WERI-Rb-1 (cell line): Measurements from ENCODE around the gene FLT4.

Experiments
- DNase-seq: peaks from one replicate; pipeline ENCODE4 v3.0.0-alpha.2; 2020
- H3K27ac ChIP-seq: fragments of 250-450 bp; sonication (Bioruptor Pico); 2 replicates; pipeline ENCODE4 v1.5.1; 2020; ENCODE audit warnings: mild to moderate bottlenecking, moderate library complexity
- H3K27me3 ChIP-seq: fragments of 250-450 bp; sonication (Bioruptor Pico); 2 replicates; pipeline ENCODE4 v1.5.1; 2021; ENCODE audit warnings: mild to moderate bottlenecking, low read depth, moderate library complexity; ENCODE audit not compliant: insufficient read depth, severe bottlenecking
- H3K36me3 ChIP-seq: fragments of 250-450 bp; sonication (Bioruptor Pico); 2 replicates; pipeline ENCODE4 v1.5.1; 2020; ENCODE audit warnings: mild to moderate bottlenecking, moderate library complexity
- H3K4me3 ChIP-seq: 2 replicates; pipeline ENCODE4 v1.5.1; 2011; ENCODE audit warnings: low read depth, mild to moderate bottlenecking, control low read depth, low read length
- H3K9me3 ChIP-seq: fragments of 250-450 bp; sonication (Bioruptor Pico); 2 replicates; pipeline ENCODE4 v1.5.1; 2021; ENCODE audit warnings: mild to moderate bottlenecking, moderate library complexity; ENCODE audit not compliant: severe bottlenecking
- TF ChIP-seq, protein P1 (sequence below): IDR thresholded peaks from 2 replicates; pipeline ENCODE4 v1.5.1; 2011; ENCODE audit warnings: low read depth, mild to moderate bottlenecking, control low read depth, inconsistent platforms, low read length

FLT4 gene

DNA sequence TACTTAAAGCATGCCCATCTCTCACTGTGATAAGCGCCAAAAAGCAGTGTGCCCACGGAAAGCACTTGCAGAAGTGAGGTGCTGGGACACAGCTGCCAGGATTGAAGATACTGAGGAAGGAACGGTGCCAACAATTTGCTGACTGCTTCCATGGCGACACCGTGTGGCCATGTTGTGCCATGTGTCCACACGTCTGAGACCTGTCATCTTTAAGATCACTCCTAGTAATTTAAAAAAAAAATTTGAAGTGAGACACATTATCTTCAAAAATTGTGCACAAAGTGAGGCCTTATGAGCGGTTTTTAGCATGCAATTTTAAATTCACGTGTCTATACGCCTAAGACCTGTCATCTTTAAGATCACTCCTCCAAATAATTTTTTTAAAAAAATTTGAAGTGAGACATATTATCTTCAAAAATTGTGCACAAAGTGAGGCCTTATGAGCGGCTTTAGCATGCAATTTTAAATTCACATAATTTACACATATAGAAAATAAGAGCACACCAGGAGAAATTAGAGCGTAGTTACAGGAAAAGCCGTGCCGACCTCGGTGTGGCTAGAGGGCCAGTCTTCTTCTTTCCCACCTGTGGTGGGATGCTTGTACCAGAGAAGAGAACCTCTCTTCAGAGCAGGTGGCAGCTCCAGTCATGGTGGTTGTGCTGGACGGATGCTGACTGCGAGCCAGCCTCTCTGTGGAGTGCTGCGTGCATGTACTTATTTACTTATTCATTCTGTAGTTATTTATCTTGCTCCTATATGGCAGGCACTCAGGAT lies 21.4 kb upstream of the FLT4 start:
- Histone ChIP-seq H3K36me3 (no peaks in the 10 kb centered on the region), H3K9me3 (no peaks in the 10 kb centered on the region), H3K27ac (no peak overlapping the region), H3K27me3 (no peaks in the 10 kb centered on the region), H3K4me3 (no peak overlapping the region)
- peak; percentile 40 for DNase-seq
- TF ChIP-seq, protein P1, sequence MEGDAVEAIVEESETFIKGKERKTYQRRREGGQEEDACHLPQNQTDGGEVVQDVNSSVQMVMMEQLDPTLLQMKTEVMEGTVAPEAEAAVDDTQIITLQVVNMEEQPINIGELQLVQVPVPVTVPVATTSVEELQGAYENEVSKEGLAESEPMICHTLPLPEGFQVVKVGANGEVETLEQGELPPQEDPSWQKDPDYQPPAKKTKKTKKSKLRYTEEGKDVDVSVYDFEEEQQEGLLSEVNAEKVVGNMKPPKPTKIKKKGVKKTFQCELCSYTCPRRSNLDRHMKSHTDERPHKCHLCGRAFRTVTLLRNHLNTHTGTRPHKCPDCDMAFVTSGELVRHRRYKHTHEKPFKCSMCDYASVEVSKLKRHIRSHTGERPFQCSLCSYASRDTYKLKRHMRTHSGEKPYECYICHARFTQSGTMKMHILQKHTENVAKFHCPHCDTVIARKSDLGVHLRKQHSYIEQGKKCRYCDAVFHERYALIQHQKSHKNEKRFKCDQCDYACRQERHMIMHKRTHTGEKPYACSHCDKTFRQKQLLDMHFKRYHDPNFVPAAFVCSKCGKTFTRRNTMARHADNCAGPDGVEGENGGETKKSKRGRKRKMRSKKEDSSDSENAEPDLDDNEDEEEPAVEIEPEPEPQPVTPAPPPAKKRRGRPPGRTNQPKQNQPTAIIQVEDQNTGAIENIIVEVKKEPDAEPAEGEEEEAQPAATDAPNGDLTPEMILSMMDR: peak; percentile 74

DNA sequence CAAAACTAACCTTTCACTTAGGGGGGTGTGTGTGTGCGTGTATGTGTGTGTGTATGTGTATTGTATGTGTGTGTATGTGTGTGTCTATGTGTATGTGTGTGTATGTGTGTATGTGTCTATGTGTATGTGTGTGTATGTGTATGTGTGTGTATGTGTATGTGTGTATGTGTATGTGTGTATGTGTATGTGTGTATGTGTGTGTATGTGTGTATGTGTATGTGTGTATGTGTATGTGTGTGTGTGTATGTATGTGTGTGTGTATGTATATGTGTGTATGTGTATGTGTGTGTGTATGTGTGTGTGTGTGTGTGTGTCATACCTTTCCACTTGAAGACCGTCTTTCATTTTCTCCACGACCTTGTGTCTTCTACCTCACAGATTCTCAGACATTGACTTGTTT lies 20.8 kb upstream of the FLT4 start:
- no peak for DNase-seq
- TF ChIP-seq, protein P1: no peak
- no peaks in the 10 kb centered on the region for H3K27me3 ChIP-seq
- H3K27ac ChIP-seq: no peak overlapping the region
- H3K9me3 ChIP-seq: no peaks in the 10 kb centered on the region
- H3K36me3 ChIP-seq: no peaks in the 10 kb centered on the region
- no peak overlapping the region for H3K4me3 ChIP-seq

DNA sequence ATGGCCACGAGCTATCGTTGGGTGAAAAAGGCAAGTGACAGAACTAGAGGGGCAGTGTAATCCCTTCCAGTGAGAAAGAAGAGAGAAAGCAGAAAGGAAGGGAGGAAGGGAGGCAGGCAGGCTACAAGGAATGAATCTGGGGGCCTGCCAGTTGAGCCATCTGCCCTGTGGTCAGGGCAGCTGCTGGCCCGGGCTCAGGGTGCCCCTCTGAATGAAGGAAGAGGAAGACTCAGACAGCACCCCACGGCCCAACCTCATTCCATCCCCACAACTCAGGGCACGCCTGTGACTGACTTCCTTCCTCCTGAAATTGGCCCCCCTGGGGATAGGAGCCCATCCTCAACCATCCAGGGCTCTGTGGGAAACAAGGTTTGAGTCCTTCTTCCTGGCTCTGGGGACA lies 20.3 kb upstream of the FLT4 start:
- no peak for DNase-seq
- TF ChIP-seq, protein P1: no peak

DNA sequence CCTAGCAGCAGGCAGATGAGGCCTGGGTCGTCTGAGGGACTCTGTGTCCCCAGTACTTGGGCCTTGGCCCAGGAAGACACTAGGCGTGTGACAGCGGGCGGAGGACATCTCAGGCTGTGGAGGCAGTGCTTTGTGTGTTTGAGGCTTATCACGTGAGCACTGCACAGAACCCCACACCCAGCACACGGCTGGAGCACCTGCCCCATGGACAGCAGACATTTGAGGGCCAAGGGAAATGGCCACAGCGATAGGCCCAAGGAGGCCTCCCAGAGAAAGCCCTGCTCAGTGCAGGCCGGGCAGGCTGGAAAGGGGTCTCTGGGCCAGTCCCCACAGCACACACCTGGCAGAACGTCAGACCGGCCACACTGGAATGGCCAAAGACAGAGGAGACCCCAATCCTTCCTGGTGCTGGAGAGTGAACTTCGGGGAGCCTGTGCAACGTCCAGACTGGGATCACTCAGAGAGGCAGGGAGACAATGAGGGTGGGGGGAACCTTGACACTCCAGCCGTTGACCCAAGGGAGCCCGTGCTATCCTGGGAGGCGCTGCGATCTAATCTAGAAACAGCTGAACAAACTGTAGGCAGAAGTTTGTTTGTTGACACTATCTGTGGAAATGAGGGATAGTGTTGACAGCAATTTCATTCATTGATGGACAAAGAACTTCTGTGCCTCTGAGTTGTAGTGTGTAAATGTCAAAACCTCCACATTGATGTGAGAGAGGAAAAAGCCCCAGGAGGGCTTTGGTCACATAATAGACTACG lies 19.6 kb upstream of the FLT4 start:
- Histone ChIP-seq H3K4me3 (no peak overlapping the region), H3K36me3 (no peaks in the 10 kb centered on the region), H3K27me3 (no peaks in the 10 kb centered on the region), H3K9me3 (no peaks in the 10 kb centered on the region), H3K27ac (no peak overlapping the region)
- DNase-seq: no peak
- TF ChIP-seq, protein P1: no peak

More for the DNA sequence above, 20.3 kb upstream of the FLT4 start:
- no peaks in the 10 kb centered on the region for H3K36me3 ChIP-seq
- H3K27me3 ChIP-seq: no peaks in the 10 kb centered on the region
- no peaks in the 10 kb centered on the region for H3K9me3 ChIP-seq
- no peak overlapping the region for H3K4me3 ChIP-seq
- no peak overlapping the region for H3K27ac ChIP-seq

DNA sequence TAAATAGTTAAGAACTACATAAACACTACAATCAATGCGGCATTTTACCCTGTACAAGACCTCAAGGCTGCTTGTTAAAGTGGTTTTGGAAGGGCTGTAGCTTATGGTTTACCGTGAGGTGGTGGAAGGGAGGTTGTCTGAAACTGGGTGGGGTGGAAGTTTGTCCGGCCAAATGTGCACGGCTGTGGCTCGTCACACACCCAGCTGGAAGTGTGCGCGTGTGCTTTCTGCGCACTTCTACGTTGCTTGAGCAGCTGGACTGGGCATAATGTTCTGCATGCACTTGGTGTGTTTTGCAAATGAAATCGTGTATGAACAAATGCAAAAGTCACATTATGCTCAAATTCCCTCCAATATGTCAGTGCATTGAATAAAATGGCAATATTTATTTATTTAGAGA lies 17.4 kb upstream of the FLT4 start:
- Histone ChIP-seq H3K9me3 (no peaks in the 10 kb centered on the region), H3K4me3 (no peak overlapping the region), H3K27me3 (no peaks in the 10 kb centered on the region), H3K27ac (no peak overlapping the region), H3K36me3 (no peaks in the 10 kb centered on the region)
- TF ChIP-seq, protein P1: no peak
- no peak for DNase-seq
